ENCODE data around the gene CHST8.

Gene CHST8

GRCh38 chr19:33722456-33723239, 100.9 kb downstream of the CHST8 start:
- DNase-seq (ENCODE audit: low spot score in 2 of 2) (no peak), ATAC-seq (replicated peaks; ENCODE audit: extremely low read depth, poor library complexity, severe bottlenecking) (no peak)
- H3K27ac Mint-ChIP-seq (ENCODE audit: low read depth) = no peak overlapping the region
- no peaks in the 10 kb centered on the region for H3K4me1 Mint-ChIP-seq
- H3K4me3 Mint-ChIP-seq = no peak overlapping the region
- H3K27me3 Mint-ChIP-seq = no peaks in the 10 kb centered on the region
- H3K36me3 Mint-ChIP-seq (ENCODE audit: insufficient read depth) = no peaks in the 10 kb centered on the region
- no peaks in the 10 kb centered on the region for H3K9me3 Mint-ChIP-seq

GRCh38 chr19:33723512-33723911, 101.8 kb downstream of the CHST8 start:
- no peak overlapping the region for H3K27ac Mint-ChIP-seq (ENCODE audit: low read depth)
- H3K9me3 Mint-ChIP-seq = no peaks in the 10 kb centered on the region
- no peaks in the 10 kb centered on the region for H3K36me3 Mint-ChIP-seq (ENCODE audit: insufficient read depth)
- peaks cover 8% of the 10 kb centered on the region for H3K27me3 Mint-ChIP-seq
- no peak overlapping the region for H3K4me3 Mint-ChIP-seq
- H3K4me1 Mint-ChIP-seq = no peaks in the 10 kb centered on the region
- DNase-seq (ENCODE audit: low spot score in 2 of 2) = no peak
- ATAC-seq (replicated peaks; ENCODE audit: extremely low read depth, poor library complexity, severe bottlenecking) = no peak

- no peak for DNase-seq (ENCODE audit: low spot score in 2 of 2)
- ATAC-seq (replicated peaks; ENCODE audit: extremely low read depth, poor library complexity, severe bottlenecking) = no peak
- no peaks in the 10 kb centered on the region for H3K4me1 Mint-ChIP-seq
- H3K9me3 Mint-ChIP-seq = no peaks in the 10 kb centered on the region
- no peak overlapping the region for H3K27ac Mint-ChIP-seq (ENCODE audit: low read depth)
- no peaks in the 10 kb centered on the region for H3K36me3 Mint-ChIP-seq (ENCODE audit: insufficient read depth)
- H3K4me3 Mint-ChIP-seq = no peak overlapping the region
- H3K27me3 Mint-ChIP-seq = peaks cover 15% of the 10 kb centered on the region
Observed at GRCh38 chr19:33724021-33724720, 102.4 kb downstream of the CHST8 start.

GRCh38 chr19:33724721-33725060, 102.9 kb downstream of the CHST8 start:
- ATAC-seq (replicated peaks; ENCODE audit: extremely low read depth, poor library complexity, severe bottlenecking) = no peak
- Mint-ChIP-seq H3K4me3 (no peak overlapping the region), H3K27ac (ENCODE audit: low read depth) (no peak overlapping the region), H3K4me1 (no peaks in the 10 kb centered on the region), H3K27me3 (peaks cover 20% of the 10 kb centered on the region), H3K36me3 (ENCODE audit: insufficient read depth) (no peaks in the 10 kb centered on the region), H3K9me3 (no peaks in the 10 kb centered on the region)
- DNase-seq (ENCODE audit: low spot score in 2 of 2) = no peak

GRCh38 chr19:33725567-33725966, 103.8 kb downstream of the CHST8 start:
- no peak for DNase-seq (ENCODE audit: low spot score in 2 of 2)
- Mint-ChIP-seq H3K27me3 (peaks cover 28% of the 10 kb centered on the region), H3K4me1 (no peaks in the 10 kb centered on the region), H3K27ac (ENCODE audit: low read depth) (no peak overlapping the region), H3K9me3 (no peaks in the 10 kb centered on the region), H3K36me3 (ENCODE audit: insufficient read depth) (no peaks in the 10 kb centered on the region), H3K4me3 (no peak overlapping the region)
- ATAC-seq (replicated peaks; ENCODE audit: extremely low read depth, poor library complexity, severe bottlenecking) = no peak

- ATAC-seq (replicated peaks; ENCODE audit: extremely low read depth, poor library complexity, severe bottlenecking) (no peak), DNase-seq (ENCODE audit: low spot score in 2 of 2) (no peak)
- H3K9me3 Mint-ChIP-seq = no peaks in the 10 kb centered on the region
- H3K36me3 Mint-ChIP-seq (ENCODE audit: insufficient read depth) = no peaks in the 10 kb centered on the region
- H3K27ac Mint-ChIP-seq (ENCODE audit: low read depth) = no peak overlapping the region
- H3K4me3 Mint-ChIP-seq = no peak overlapping the region
- H3K27me3 Mint-ChIP-seq = peaks cover 33% of the 10 kb centered on the region
- no peaks in the 10 kb centered on the region for H3K4me1 Mint-ChIP-seq
Observed at GRCh38 chr19:33726756-33727155, 105.0 kb downstream of the CHST8 start.

GRCh38 chr19:33727331-33727998, 105.7 kb downstream of the CHST8 start:
- H3K4me1 Mint-ChIP-seq = no peaks in the 10 kb centered on the region
- DNase-seq (ENCODE audit: low spot score in 2 of 2) (no peak), ATAC-seq (replicated peaks; ENCODE audit: extremely low read depth, poor library complexity, severe bottlenecking) (no peak)
- H3K9me3 Mint-ChIP-seq = no peaks in the 10 kb centered on the region
- no peak overlapping the region for H3K4me3 Mint-ChIP-seq
- peaks cover 33% of the 10 kb centered on the region for H3K27me3 Mint-ChIP-seq
- no peaks in the 10 kb centered on the region for H3K36me3 Mint-ChIP-seq (ENCODE audit: insufficient read depth)
- no peak overlapping the region for H3K27ac Mint-ChIP-seq (ENCODE audit: low read depth)

GRCh38 chr19:33728141-33728540, 106.4 kb downstream of the CHST8 start:
- Mint-ChIP-seq H3K9me3 (no peaks in the 10 kb centered on the region), H3K36me3 (ENCODE audit: insufficient read depth) (no peaks in the 10 kb centered on the region), H3K4me3 (no peak overlapping the region), H3K4me1 (no peaks in the 10 kb centered on the region), H3K27ac (ENCODE audit: low read depth) (no peak overlapping the region), H3K27me3 (peaks cover 33% of the 10 kb centered on the region)
- ATAC-seq (replicated peaks; ENCODE audit: extremely low read depth, poor library complexity, severe bottlenecking) (no peak), DNase-seq (ENCODE audit: low spot score in 2 of 2) (no peak)

- no peaks in the 10 kb centered on the region for H3K9me3 Mint-ChIP-seq
- H3K4me1 Mint-ChIP-seq = no peaks in the 10 kb centered on the region
- no peaks in the 10 kb centered on the region for H3K36me3 Mint-ChIP-seq (ENCODE audit: insufficient read depth)
- peaks cover 54% of the 10 kb centered on the region for H3K27me3 Mint-ChIP-seq
- DNase-seq (ENCODE audit: low spot score in 2 of 2) = no peak
- ATAC-seq (replicated peaks; ENCODE audit: extremely low read depth, poor library complexity, severe bottlenecking) = no peak
- H3K4me3 Mint-ChIP-seq = no peak overlapping the region
- H3K27ac Mint-ChIP-seq (ENCODE audit: low read depth) = no peak overlapping the region
Observed at GRCh38 chr19:33730858-33731607, 109.3 kb downstream of the CHST8 start.

- DNase-seq (ENCODE audit: low spot score in 2 of 2) = no peak
- ATAC-seq (replicated peaks; ENCODE audit: extremely low read depth, poor library complexity, severe bottlenecking) = no peak
Observed at GRCh38 chr19:33731881-33732280, 110.1 kb downstream of the CHST8 start.

GRCh38 chr19:33734913-33735312, 113.2 kb downstream of the CHST8 start:
- ATAC-seq (replicated peaks; ENCODE audit: extremely low read depth, poor library complexity, severe bottlenecking) = no peak
- Mint-ChIP-seq H3K9me3 (no peaks in the 10 kb centered on the region), H3K36me3 (ENCODE audit: insufficient read depth) (no peaks in the 10 kb centered on the region), H3K27ac (ENCODE audit: low read depth) (no peak overlapping the region), H3K4me3 (no peak overlapping the region), H3K4me1 (no peaks in the 10 kb centered on the region), H3K27me3 (peaks cover 46% of the 10 kb centered on the region)
- no peak for DNase-seq (ENCODE audit: low spot score in 2 of 2)

More at GRCh38 chr19:33731881-33732280, 110.1 kb downstream of the CHST8 start:
- Mint-ChIP-seq H3K36me3 (ENCODE audit: insufficient read depth) (no peaks in the 10 kb centered on the region), H3K4me1 (no peaks in the 10 kb centered on the region), H3K27me3 (peaks cover 56% of the 10 kb centered on the region), H3K27ac (ENCODE audit: low read depth) (no peak overlapping the region), H3K9me3 (no peaks in the 10 kb centered on the region), H3K4me3 (no peak overlapping the region)

- Mint-ChIP-seq H3K27me3 (peaks cover 44% of the 10 kb centered on the region), H3K27ac (ENCODE audit: low read depth) (no peak overlapping the region), H3K4me1 (no peaks in the 10 kb centered on the region), H3K9me3 (peaks cover 5% of the 10 kb centered on the region), H3K4me3 (no peak overlapping the region), H3K36me3 (ENCODE audit: insufficient read depth) (no peaks in the 10 kb centered on the region)
- no peak for DNase-seq (ENCODE audit: low spot score in 2 of 2)
- no peak for ATAC-seq (replicated peaks; ENCODE audit: extremely low read depth, poor library complexity, severe bottlenecking)
Observed at GRCh38 chr19:33736158-33736557, 114.4 kb downstream of the CHST8 start.
